WTC11 (cell line): ENCODE data around the gene CCDC28B. TPM values are rescaled to one million over a fixed set of nuclear protein-coding genes. Genes with fewer than 3 reads are reported as not detected.

ENCODE experiments used
- ATAC-seq: fragments of 200-7000 bp; cut with Tn5 transposase; 2 replicates; pipeline ENCODE4 v1.10.0; 2021; ENCODE audit warnings: mild to moderate bottlenecking, moderate library complexity
- CTCF ChIA-PET: fragments of 300-600 bp; sonication (Branson Sonifier 250); formaldehyde crosslinking; loops from one replicate; lab custom pipeline; 2021; ENCODE audit warnings: antibody characterized with exemption; lab: Charles Lee
- POLR2A ChIA-PET: fragments of 350-600 bp; sonication (Branson Sonifier 250); formaldehyde crosslinking; loops from one replicate; lab custom pipeline; 2021; ENCODE audit warnings: antibody characterized with exemption; lab: Charles Lee
- DNase-seq: peaks from one replicate; pipeline ENCODE4 v3.0.0; 2021; ENCODE audit warnings: low spot score
- H3K27ac Mint-ChIP-seq: 2 replicates; pipeline ENCODE4 v1.8.0; 2021; ENCODE audit warnings: mixed read lengths
- H3K27me3 Mint-ChIP-seq: 2 replicates; pipeline ENCODE4 v1.8.0; 2021; ENCODE audit warnings: low read depth, mild to moderate bottlenecking, moderate library complexity, mixed read lengths
- H3K36me3 Mint-ChIP-seq: 2 replicates; pipeline ENCODE4 v1.8.0; 2021; ENCODE audit warnings: mixed read lengths
- H3K4me1 Mint-ChIP-seq: 2 replicates; pipeline ENCODE4 v1.8.0; 2022; ENCODE audit warnings: mixed read lengths
- H3K4me3 Mint-ChIP-seq: 2 replicates; pipeline ENCODE4 v1.8.0; 2021; ENCODE audit warnings: mild to moderate bottlenecking, moderate library complexity, mixed read lengths
- H3K9me3 Mint-ChIP-seq: 2 replicates; pipeline ENCODE4 v1.8.0; 2021; ENCODE audit warnings: mixed read lengths
- CREB1 ChIP-seq: sonication (generic); formaldehyde crosslinking; IDR thresholded peaks from 2 replicates; pipeline ENCODE4 v1.8.0; 2023; ENCODE audit warnings: mild to moderate bottlenecking, missing genetic modification reagents
- ETV6 ChIP-seq: sonication (generic); formaldehyde crosslinking; IDR thresholded peaks from 2 replicates; pipeline ENCODE4 v1.8.1; 2022; ENCODE audit warnings: mild to moderate bottlenecking, missing genetic modification reagents
- FOXJ3 ChIP-seq: sonication (generic); formaldehyde crosslinking; IDR thresholded peaks from 2 replicates; pipeline ENCODE4 v1.9.0; 2021; ENCODE audit warnings: missing genetic modification reagents, mild to moderate bottlenecking, borderline replicate concordance
- GABPB1 ChIP-seq: sonication (generic); formaldehyde crosslinking; IDR thresholded peaks from 2 replicates; pipeline ENCODE4 v1.8.1; 2023; ENCODE audit warnings: mild to moderate bottlenecking, missing genetic modification reagents
- MXD4 ChIP-seq: fragments of 250-450 bp; sonication (Bioruptor Pico); IDR thresholded peaks from 2 replicates; pipeline ENCODE4 v1.8.0; 2021; ENCODE audit warnings: mild to moderate bottlenecking, moderate library complexity, borderline replicate concordance
- NR1H2 ChIP-seq: sonication (generic); formaldehyde crosslinking; IDR thresholded peaks from 2 replicates; pipeline ENCODE4 v1.9.0; 2021; ENCODE audit warnings: mild to moderate bottlenecking, moderate library complexity, missing genetic modification reagents
- SMAD4 ChIP-seq: sonication (generic); formaldehyde crosslinking; IDR thresholded peaks from 2 replicates; pipeline ENCODE4 v1.8.0; 2022; ENCODE audit warnings: mild to moderate bottlenecking, missing genetic modification reagents
- SOX15 ChIP-seq: fragments of 250-450 bp; sonication (Bioruptor Pico); IDR thresholded peaks from 2 replicates; pipeline ENCODE4 v1.9.0; 2021; ENCODE audit warnings: mild to moderate bottlenecking
- TEAD1 ChIP-seq: sonication (generic); formaldehyde crosslinking; IDR thresholded peaks from 2 replicates; pipeline ENCODE4 v1.8.0; 2022; ENCODE audit warnings: mild to moderate bottlenecking, missing genetic modification reagents
- ZNF138 ChIP-seq: sonication (generic); formaldehyde crosslinking; conservative IDR thresholded peaks from 2 replicates; pipeline ENCODE4 v1.8.1; 2022; ENCODE audit warnings: mild to moderate bottlenecking, moderate library complexity, missing genetic modification reagents
- ZNF317 ChIP-seq: sonication (generic); formaldehyde crosslinking; IDR thresholded peaks from 2 replicates; pipeline ENCODE4 v1.8.1; 2023; ENCODE audit warnings: low read depth, mild to moderate bottlenecking, moderate library complexity, missing genetic modification reagents, borderline replicate concordance
- ZNF416 ChIP-seq: fragments of 250-450 bp; sonication (Bioruptor Pico); IDR thresholded peaks from 2 replicates; pipeline ENCODE4 v1.9.0; 2021; ENCODE audit warnings: mild to moderate bottlenecking, inconsistent platforms
- ZNF425 ChIP-seq: fragments of 250-450 bp; sonication (Bioruptor Pico); conservative IDR thresholded peaks from 2 replicates; pipeline ENCODE4 v1.9.0; 2021; ENCODE audit warnings: mild to moderate bottlenecking
- ZNF512 ChIP-seq: sonication (generic); formaldehyde crosslinking; IDR thresholded peaks from 2 replicates; pipeline ENCODE4 v1.8.1; 2022; ENCODE audit warnings: missing genetic modification reagents, borderline replicate concordance
- ZNF671 ChIP-seq: fragments of 250-450 bp; sonication (Bioruptor Pico); IDR thresholded peaks from 2 replicates; pipeline ENCODE4 v1.8.0; 2021; ENCODE audit warnings: mild to moderate bottlenecking
- total RNA-seq: library from RNA; stranded (reverse); gene quantifications from 3 replicates; pipeline ENCODE4 v1.2.3, GENCODE V29; 2021
- TF ChIP-seq, protein P1 (sequence below): sonication (generic); formaldehyde crosslinking; IDR thresholded peaks from 2 replicates; pipeline ENCODE4 v1.8.0; 2023; ENCODE audit warnings: missing genetic modification reagents
- TF ChIP-seq, protein P2 (sequence below): sonication (generic); formaldehyde crosslinking; conservative IDR thresholded peaks from 2 replicates; pipeline ENCODE4 v1.8.1; 2022; ENCODE audit warnings: mild to moderate bottlenecking, missing genetic modification reagents
- TF ChIP-seq, protein P3 (sequence below): sonication (generic); formaldehyde crosslinking; IDR thresholded peaks from 2 replicates; pipeline ENCODE4 v1.8.0; 2022; ENCODE audit warnings: mild to moderate bottlenecking, missing genetic modification reagents
- TF ChIP-seq, protein P4 (sequence below): fragments of 250-450 bp; sonication (Bioruptor Pico); IDR thresholded peaks from 2 replicates; pipeline ENCODE4 v1.9.0; 2021; ENCODE audit warnings: mild to moderate bottlenecking

The CCDC28B gene
- total RNA-seq, 1 experiment from 2014 or later = 34.4 TPM

GRCh38 chr1:32178380-32179192, 21.8 kb upstream of the CCDC28B start:
- CTCF ChIA-PET = interaction anchor here (0.6 to 3.6 kb wide), 12 partner anchors 22 to 389 kb away, joined by 3 to 21 read pairs (median 4); partner anchors contain the start of genes CCDC28B, IQCC, KPNA6 and TMEM39B

DNA sequence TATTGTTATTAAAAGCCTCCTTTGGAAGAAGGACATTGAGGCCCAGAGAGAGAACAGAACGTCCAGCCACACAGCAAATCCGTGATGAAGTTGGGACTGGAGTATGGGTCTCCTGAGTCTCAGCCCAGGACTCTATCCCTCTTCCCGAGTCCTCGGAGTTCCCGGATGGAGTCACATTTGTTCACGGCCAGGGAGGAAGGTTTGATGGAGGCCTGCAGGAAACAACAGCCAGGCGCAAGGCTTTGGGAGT, 21.3 kb upstream of the CCDC28B start:
- POLR2A ChIA-PET = interaction anchor here (0.7 to 2.4 kb wide), 7 partner anchors 18 to 223 kb away, joined by 3 to 12 read pairs (median 4); partner anchors contain the start of genes CCDC28B, IQCC, KPNA6 and TMEM39B
- TF ChIP-seq ZNF416 = no peak
- no peak for TF ChIP-seq ZNF317 (CRISPR knock-in tag)
- TF ChIP-seq MXD4 (CRISPR knock-in tag) = no peak
- TF ChIP-seq SOX15 (CRISPR knock-in tag) = no peak
- TF ChIP-seq FOXJ3 (CRISPR knock-in tag) = no peak
- TF ChIP-seq, protein P1, sequence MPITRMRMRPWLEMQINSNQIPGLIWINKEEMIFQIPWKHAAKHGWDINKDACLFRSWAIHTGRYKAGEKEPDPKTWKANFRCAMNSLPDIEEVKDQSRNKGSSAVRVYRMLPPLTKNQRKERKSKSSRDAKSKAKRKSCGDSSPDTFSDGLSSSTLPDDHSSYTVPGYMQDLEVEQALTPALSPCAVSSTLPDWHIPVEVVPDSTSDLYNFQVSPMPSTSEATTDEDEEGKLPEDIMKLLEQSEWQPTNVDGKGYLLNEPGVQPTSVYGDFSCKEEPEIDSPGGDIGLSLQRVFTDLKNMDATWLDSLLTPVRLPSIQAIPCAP (CRISPR knock-in tag) = no peak
- TF ChIP-seq, protein P2, sequence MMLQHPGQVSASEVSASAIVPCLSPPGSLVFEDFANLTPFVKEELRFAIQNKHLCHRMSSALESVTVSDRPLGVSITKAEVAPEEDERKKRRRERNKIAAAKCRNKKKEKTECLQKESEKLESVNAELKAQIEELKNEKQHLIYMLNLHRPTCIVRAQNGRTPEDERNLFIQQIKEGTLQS (CRISPR knock-in tag) = no peak
- TF ChIP-seq NR1H2 (CRISPR knock-in tag) = no peak
- TF ChIP-seq, all 79 proteins: peak for 0
- DNase-seq (no peak), ATAC-seq (peak; percentile 13)
- peak overlapping the region; percentile 76 for H3K4me3 Mint-ChIP-seq
- H3K27ac Mint-ChIP-seq = peak overlapping the region; percentile 92
- no peaks in the 10 kb centered on the region for H3K9me3 Mint-ChIP-seq
- CTCF ChIA-PET = interaction anchor here (0.6 to 3.6 kb wide), 12 partner anchors 22 to 390 kb away, joined by 3 to 21 read pairs (median 4); partner anchors contain the start of genes CCDC28B, IQCC, KPNA6 and TMEM39B
- H3K27me3 Mint-ChIP-seq = no peaks in the 10 kb centered on the region; the same call in 1 of the 2 replicates
- peaks cover 34% of the 10 kb centered on the region for H3K4me1 Mint-ChIP-seq
- H3K36me3 Mint-ChIP-seq = peaks cover 28% of the 10 kb centered on the region

More at GRCh38 chr1:32178380-32179192, 21.8 kb upstream of the CCDC28B start:
- peak overlapping the region; percentile 92 for H3K27ac Mint-ChIP-seq
- no peak for ATAC-seq
- TF ChIP-seq NR1H2 (CRISPR knock-in tag) (no peak), GABPB1 (CRISPR knock-in tag) (peak; percentile 84)
- TF ChIP-seq, all 79 proteins: peak for 1
- POLR2A ChIA-PET = interaction anchor here (0.7 to 2.4 kb wide), 6 partner anchors 19 to 106 kb away, joined by 3 to 12 read pairs (median 6); partner anchors contain the start of genes CCDC28B, IQCC, KPNA6 and TMEM39B
- DNase-seq = no peak
- peak overlapping the region; percentile 76 for H3K4me3 Mint-ChIP-seq
- H3K9me3 Mint-ChIP-seq = no peaks in the 10 kb centered on the region
- H3K4me1 Mint-ChIP-seq = peaks cover 34% of the 10 kb centered on the region
- H3K27me3 Mint-ChIP-seq = no peaks in the 10 kb centered on the region; the same call in 1 of the 2 replicates
- peaks cover 24% of the 10 kb centered on the region for H3K36me3 Mint-ChIP-seq

DNA sequence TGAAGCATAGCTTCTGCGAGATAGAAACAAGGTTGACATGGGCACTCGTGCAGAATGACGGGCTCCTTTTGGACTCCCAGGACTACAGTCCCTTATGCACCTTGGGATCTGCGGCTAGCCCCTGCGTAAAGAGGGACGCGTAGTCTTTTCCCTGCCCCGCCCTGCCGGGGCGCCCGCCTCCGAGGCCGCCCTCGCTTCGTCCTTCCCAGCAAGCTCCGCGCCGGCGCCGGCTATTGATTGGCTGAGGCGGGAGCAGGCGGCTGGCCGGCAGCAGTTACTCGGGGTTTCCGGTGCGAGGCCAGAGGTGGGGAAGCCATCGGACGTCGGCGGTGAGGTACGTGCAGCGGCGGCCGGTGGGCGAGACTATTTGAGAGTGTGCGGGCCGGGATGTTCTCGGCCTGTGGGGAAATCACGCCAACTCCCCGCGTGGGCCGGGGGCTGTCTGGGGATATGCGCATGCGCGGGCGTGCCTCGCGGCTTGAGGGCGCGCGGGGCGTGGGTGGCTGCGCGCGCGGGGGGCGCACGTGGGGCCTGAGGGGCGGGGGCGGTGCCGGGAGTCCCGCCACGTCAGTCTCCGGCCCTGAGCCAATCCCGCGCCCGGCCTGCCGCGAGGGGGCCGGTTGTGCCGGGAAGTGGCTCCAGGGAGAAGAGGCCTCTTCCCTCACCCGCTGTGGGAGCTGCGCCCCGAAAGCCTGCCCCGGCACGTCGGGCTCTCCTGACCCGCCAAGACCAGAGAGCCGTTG, 20.8 kb upstream of the CCDC28B start, which contains the start of gene TXLNA:
TSS of gene TXLNA (plus strand) at position 233 of the 743 bp plus-strand sequence. CDS start 671 bp downstream, outside the sequence.
- ATAC-seq = peak; percentile 90
- Mint-ChIP-seq H3K27ac (peak within 1 kb of the TSS; percentile 92), H3K4me3 (peak within 1 kb of the TSS; percentile 91), H3K9me3 (no peaks in the 10 kb centered on the region), H3K27me3 (no peaks in the 10 kb centered on the region; the same call in 1 of the 2 replicates), H3K36me3 (peaks cover 33% of the 10 kb centered on the region), H3K4me1 (peaks cover 34% of the 10 kb centered on the region)
- peak; percentile 92 for DNase-seq
- ChIA-PET POLR2A (interaction anchor here (0.6 to 2.4 kb wide), 9 partner anchors 18 to 391 kb away, joined by 3 to 12 read pairs (median 3); partner anchors contain the start of genes CCDC28B, IQCC, KPNA6 and TMEM39B), CTCF (interaction anchor here (0.6 to 3.6 kb wide), 16 partner anchors 21 to 390 kb away, joined by 3 to 21 read pairs (median 4); partner anchors contain the start of genes CCDC28B, IQCC, KPNA6 and TMEM39B)
- TF ChIP-seq, protein P3, sequence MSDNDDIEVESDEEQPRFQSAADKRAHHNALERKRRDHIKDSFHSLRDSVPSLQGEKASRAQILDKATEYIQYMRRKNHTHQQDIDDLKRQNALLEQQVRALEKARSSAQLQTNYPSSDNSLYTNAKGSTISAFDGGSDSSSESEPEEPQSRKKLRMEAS = peak; percentile 96
- TF ChIP-seq ZNF425 (CRISPR knock-in tag) = no peak
- TF ChIP-seq TEAD1 (CRISPR knock-in tag) = peak; percentile 86
- TF ChIP-seq ZNF138 (CRISPR knock-in tag) = no peak; the same call in 1 of the 2 replicates
- TF ChIP-seq, protein P4, sequence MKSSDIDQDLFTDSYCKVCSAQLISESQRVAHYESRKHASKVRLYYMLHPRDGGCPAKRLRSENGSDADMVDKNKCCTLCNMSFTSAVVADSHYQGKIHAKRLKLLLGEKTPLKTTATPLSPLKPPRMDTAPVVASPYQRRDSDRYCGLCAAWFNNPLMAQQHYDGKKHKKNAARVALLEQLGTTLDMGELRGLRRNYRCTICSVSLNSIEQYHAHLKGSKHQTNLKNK (CRISPR knock-in tag) = no peak
- TF ChIP-seq ZNF416 = no peak
- TF ChIP-seq ZNF512 (CRISPR knock-in tag) = no peak
- no peak for TF ChIP-seq SMAD4
- peak; percentile 96; the same call in 1 of the 2 replicates for TF ChIP-seq ETV6
- 0 out of 2 replicates have a peak, but pooled peaks have one; percentile 56 for TF ChIP-seq ZNF671
- peak; percentile 44; the same call in 1 of the 2 replicates for TF ChIP-seq CREB1
